ENCODE measurements around the gene PARD3.

DNA sequence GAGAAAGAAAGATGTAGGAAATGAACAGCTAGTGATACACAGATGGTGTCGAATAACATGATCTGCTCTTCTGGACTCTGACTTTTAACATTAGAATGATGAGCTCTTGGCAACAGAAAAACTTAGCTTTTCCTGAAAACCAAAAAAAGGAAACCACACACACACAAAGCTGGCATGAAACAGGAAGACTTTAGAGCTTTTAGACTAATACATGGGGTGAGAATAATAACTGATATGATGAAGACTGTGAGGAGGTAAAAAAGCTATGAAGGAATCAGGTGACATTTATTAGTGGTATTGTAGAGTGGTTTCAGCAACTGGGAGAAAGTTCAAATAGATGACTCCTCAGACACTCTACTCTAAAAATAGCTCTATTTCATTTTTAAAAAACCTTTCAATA lies 491.9 kb downstream of the PARD3 start:
- TF ChIP-seq, protein P1, sequence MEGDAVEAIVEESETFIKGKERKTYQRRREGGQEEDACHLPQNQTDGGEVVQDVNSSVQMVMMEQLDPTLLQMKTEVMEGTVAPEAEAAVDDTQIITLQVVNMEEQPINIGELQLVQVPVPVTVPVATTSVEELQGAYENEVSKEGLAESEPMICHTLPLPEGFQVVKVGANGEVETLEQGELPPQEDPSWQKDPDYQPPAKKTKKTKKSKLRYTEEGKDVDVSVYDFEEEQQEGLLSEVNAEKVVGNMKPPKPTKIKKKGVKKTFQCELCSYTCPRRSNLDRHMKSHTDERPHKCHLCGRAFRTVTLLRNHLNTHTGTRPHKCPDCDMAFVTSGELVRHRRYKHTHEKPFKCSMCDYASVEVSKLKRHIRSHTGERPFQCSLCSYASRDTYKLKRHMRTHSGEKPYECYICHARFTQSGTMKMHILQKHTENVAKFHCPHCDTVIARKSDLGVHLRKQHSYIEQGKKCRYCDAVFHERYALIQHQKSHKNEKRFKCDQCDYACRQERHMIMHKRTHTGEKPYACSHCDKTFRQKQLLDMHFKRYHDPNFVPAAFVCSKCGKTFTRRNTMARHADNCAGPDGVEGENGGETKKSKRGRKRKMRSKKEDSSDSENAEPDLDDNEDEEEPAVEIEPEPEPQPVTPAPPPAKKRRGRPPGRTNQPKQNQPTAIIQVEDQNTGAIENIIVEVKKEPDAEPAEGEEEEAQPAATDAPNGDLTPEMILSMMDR (IDR thresholded peaks at IDR 0.05), result no peak
- TF ChIP-seq POLR2A (IDR thresholded peaks at IDR 0.05) (no peak), EP300 (IDR thresholded peaks at IDR 0.05) (no peak), POLR2AphosphoS5 (IDR thresholded peaks at IDR 0.05) (no peak)
